ENCODE results near the gene KMT5B. TPM values are rescaled to one million over a fixed set of nuclear protein-coding genes. Genes with fewer than 3 reads are reported as not detected.

The KMT5B gene
- total and polyA plus RNA-seq, 2 of the 13 experiments (the other 11 are each of a cell fraction or from before 2014, with no cell fraction given): 17.6 to 23.7 TPM

- TF ChIP-seq, protein P1, sequence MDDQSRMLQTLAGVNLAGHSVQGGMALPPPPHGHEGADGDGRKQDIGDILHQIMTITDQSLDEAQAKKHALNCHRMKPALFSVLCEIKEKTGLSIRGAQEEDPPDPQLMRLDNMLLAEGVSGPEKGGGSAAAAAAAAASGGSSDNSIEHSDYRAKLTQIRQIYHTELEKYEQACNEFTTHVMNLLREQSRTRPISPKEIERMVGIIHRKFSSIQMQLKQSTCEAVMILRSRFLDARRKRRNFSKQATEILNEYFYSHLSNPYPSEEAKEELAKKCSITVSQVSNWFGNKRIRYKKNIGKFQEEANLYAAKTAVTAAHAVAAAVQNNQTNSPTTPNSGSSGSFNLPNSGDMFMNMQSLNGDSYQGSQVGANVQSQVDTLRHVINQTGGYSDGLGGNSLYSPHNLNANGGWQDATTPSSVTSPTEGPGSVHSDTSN (CRISPR knock-in tag; IDR thresholded peaks at IDR 0.05; ENCODE audit: borderline replicate concordance): no peak
- TF ChIP-seq ZNF772 (CRISPR knock-in tag; IDR thresholded peaks at IDR 0.05) (no peak), DNMT3B (CRISPR knock-in tag; conservative IDR thresholded peaks at IDR 0.05) (no peak), KDM5A (IDR thresholded peaks at IDR 0.05; ENCODE audit: borderline replicate concordance, low read length) (no peak), GMEB1 (CRISPR knock-in tag; IDR thresholded peaks at IDR 0.05; ENCODE audit: borderline replicate concordance) (no peak), FOSL2 (CRISPR knock-in tag; IDR thresholded peaks at IDR 0.05) (peak; percentile 10; the same call in 1 of the 2 replicates), NBN (conservative IDR thresholded peaks at IDR 0.05) (no peak), ZNF121 (CRISPR knock-in tag; IDR thresholded peaks at IDR 0.05) (no peak), CBX5 (CRISPR knock-in tag; IDR thresholded peaks at IDR 0.05; ENCODE audit: borderline replicate concordance) (no peak), FOXC1 (CRISPR knock-in tag; IDR thresholded peaks at IDR 0.05; ENCODE audit: borderline replicate concordance) (no peak), ZFP37 (CRISPR knock-in tag; IDR thresholded peaks at IDR 0.05; ENCODE audit: borderline replicate concordance) (no peak), ZNF17 (CRISPR knock-in tag; IDR thresholded peaks at IDR 0.05) (no peak), ZFY (CRISPR knock-in tag; IDR thresholded peaks at IDR 0.05) (no peak), GATA4 (IDR thresholded peaks at IDR 0.05; ENCODE audit: borderline replicate concordance, low read depth) (no peak), GTF2F1 (IDR thresholded peaks at IDR 0.05; ENCODE audit: low read length) (no peak), TEAD2 (CRISPR knock-in tag; IDR thresholded peaks at IDR 0.05) (no peak), ZEB1 (IDR thresholded peaks at IDR 0.05; ENCODE audit: insufficient replicate concordance, low read depth) (no peak), NR3C1 (CRISPR knock-in tag; IDR thresholded peaks at IDR 0.05) (no peak)
- TF ChIP-seq, protein P2, sequence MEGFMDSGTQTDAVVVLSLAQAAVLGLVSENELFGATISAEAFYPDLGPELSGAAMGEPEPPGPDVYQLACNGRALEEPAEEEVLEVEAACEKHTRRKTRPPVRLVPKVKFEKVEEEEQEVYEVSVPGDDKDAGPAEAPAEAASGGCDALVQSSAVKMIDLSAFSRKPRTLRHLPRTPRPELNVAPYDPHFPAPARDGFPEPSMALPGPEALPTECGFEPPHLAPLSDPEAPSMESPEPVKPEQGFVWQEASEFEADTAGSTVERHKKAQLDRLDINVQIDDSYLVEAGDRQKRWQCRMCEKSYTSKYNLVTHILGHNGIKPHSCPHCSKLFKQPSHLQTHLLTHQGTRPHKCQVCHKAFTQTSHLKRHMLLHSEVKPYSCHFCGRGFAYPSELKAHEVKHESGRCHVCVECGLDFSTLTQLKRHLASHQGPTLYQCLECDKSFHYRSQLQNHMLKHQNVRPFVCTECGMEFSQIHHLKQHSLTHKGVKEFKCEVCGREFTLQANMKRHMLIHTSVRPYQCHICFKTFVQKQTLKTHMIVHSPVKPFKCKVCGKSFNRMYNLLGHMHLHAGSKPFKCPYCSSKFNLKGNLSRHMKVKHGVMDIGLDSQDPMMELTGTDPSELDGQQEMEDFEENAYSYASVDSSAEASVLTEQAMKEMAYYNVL (CRISPR knock-in tag; IDR thresholded peaks at IDR 0.05; ENCODE audit: borderline replicate concordance): 0 out of 2 replicates have a peak, but pooled peaks have one; percentile 35
- TF ChIP-seq, protein P3, sequence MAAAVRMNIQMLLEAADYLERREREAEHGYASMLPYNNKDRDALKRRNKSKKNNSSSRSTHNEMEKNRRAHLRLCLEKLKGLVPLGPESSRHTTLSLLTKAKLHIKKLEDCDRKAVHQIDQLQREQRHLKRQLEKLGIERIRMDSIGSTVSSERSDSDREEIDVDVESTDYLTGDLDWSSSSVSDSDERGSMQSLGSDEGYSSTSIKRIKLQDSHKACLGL (CRISPR knock-in tag; IDR thresholded peaks at IDR 0.05): no peak
- TF ChIP-seq, protein P4, sequence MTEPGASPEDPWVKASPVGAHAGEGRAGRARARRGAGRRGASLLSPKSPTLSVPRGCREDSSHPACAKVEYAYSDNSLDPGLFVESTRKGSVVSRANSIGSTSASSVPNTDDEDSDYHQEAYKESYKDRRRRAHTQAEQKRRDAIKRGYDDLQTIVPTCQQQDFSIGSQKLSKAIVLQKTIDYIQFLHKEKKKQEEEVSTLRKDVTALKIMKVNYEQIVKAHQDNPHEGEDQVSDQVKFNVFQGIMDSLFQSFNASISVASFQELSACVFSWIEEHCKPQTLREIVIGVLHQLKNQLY (CRISPR knock-in tag; IDR thresholded peaks at IDR 0.05): 0 out of 2 replicates have a peak, but pooled peaks have one; percentile 28
- TF ChIP-seq, protein P5, sequence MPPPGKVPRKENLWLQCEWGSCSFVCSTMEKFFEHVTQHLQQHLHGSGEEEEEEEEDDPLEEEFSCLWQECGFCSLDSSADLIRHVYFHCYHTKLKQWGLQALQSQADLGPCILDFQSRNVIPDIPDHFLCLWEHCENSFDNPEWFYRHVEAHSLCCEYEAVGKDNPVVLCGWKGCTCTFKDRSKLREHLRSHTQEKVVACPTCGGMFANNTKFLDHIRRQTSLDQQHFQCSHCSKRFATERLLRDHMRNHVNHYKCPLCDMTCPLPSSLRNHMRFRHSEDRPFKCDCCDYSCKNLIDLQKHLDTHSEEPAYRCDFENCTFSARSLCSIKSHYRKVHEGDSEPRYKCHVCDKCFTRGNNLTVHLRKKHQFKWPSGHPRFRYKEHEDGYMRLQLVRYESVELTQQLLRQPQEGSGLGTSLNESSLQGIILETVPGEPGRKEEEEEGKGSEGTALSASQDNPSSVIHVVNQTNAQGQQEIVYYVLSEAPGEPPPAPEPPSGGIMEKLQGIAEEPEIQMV (CRISPR knock-in tag; IDR thresholded peaks at IDR 0.05; ENCODE audit: low read depth): no peak
- TF ChIP-seq, protein P6, sequence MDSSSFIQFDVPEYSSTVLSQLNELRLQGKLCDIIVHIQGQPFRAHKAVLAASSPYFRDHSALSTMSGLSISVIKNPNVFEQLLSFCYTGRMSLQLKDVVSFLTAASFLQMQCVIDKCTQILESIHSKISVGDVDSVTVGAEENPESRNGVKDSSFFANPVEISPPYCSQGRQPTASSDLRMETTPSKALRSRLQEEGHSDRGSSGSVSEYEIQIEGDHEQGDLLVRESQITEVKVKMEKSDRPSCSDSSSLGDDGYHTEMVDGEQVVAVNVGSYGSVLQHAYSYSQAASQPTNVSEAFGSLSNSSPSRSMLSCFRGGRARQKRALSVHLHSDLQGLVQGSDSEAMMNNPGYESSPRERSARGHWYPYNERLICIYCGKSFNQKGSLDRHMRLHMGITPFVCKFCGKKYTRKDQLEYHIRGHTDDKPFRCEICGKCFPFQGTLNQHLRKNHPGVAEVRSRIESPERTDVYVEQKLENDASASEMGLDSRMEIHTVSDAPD (CRISPR knock-in tag; IDR thresholded peaks at IDR 0.05): no peak
Measured at GRCh38 chr11:68137833-68138232, 75.3 kb downstream of the KMT5B start (continued).

Data from HepG2 (cell line).